ENCODE measurements around the gene RPS6KA5.
"Not testable (repeated sequence)": the region's sequence is repeated elsewhere in the genome, so short reads cannot be mapped to it uniquely, and the experiment has no call there.

RPS6KA5 gene

GRCh38 chr14:91060351-91061055 lies at the start of gene RPS6KA5:
Gene RPS6KA5, minus strand, starts transcription at chr14:91060641. Its CDS starts 207 bp downstream, at chr14:91060434.
- DNase-seq, result peak; percentile 99

- DNase-seq, result peak; percentile 71
Observed at GRCh38 chr14:91108941-91109611, 48.6 kb upstream of the RPS6KA5 start.

GRCh38 chr14:91103116-91103515 lies 42.7 kb upstream of the RPS6KA5 start:
- no peak for DNase-seq

GRCh38 chr14:91100102-91100501 lies 39.7 kb upstream of the RPS6KA5 start:
- DNase-seq, result no peak

GRCh38 chr14:91098591-91098990 lies 38.1 kb upstream of the RPS6KA5 start:
- DNase-seq, result no peak

GRCh38 chr14:91097657-91098056 lies 37.2 kb upstream of the RPS6KA5 start:
- not testable (repeated sequence) for DNase-seq

GRCh38 chr14:91095178-91095577 lies 34.7 kb upstream of the RPS6KA5 start:
- no peak for DNase-seq

- no peak for DNase-seq
Observed at GRCh38 chr14:91094772-91095171, 34.3 kb upstream of the RPS6KA5 start.

- not testable (repeated sequence) for DNase-seq
Observed at GRCh38 chr14:91093743-91094472, 33.5 kb upstream of the RPS6KA5 start.

- no peak for DNase-seq
Observed at GRCh38 chr14:91092073-91092472, 31.6 kb upstream of the RPS6KA5 start.

- no peak for DNase-seq
Observed at GRCh38 chr14:91090743-91091142, 30.3 kb upstream of the RPS6KA5 start.

GRCh38 chr14:91089958-91090535 lies 29.6 kb upstream of the RPS6KA5 start:
- no peak for DNase-seq

GRCh38 chr14:91088585-91089235 lies 28.3 kb upstream of the RPS6KA5 start:
- DNase-seq, result no peak

- not testable (repeated sequence) for DNase-seq
Observed at GRCh38 chr14:91087470-91087869, 27.0 kb upstream of the RPS6KA5 start.

GRCh38 chr14:91084516-91084915 lies 24.1 kb upstream of the RPS6KA5 start:
- DNase-seq, result no peak

- DNase-seq, result no peak
Observed at GRCh38 chr14:91082282-91082681, 21.8 kb upstream of the RPS6KA5 start.

GRCh38 chr14:91080071-91080470 lies 19.6 kb upstream of the RPS6KA5 start:
- no peak for DNase-seq

GRCh38 chr14:91078095-91078737 lies 17.8 kb upstream of the RPS6KA5 start:
- DNase-seq, result peak; percentile 67

GRCh38 chr14:91075553-91075952 lies 15.1 kb upstream of the RPS6KA5 start:
- no peak for DNase-seq

- no peak for DNase-seq
Observed at GRCh38 chr14:91070572-91070971, 10.1 kb upstream of the RPS6KA5 start.

- no peak for DNase-seq
Observed at GRCh38 chr14:91068642-91069041, 8.2 kb upstream of the RPS6KA5 start.

GRCh38 chr14:91067186-91067585 lies 6.7 kb upstream of the RPS6KA5 start:
- DNase-seq, result no peak
